PFSK-1 (cell line): ENCODE results near the gene SORL1.

ENCODE experiments used
- FOXP2 ChIP-seq: optimal IDR thresholded peaks from 2 replicates; pipeline ENCODE3; 2011; ENCODE audit warnings: borderline replicate concordance, control low read depth, inconsistent platforms; ENCODE audit not compliant: insufficient read depth; ENCODE audit errors: extremely low read length, extremely low read depth
- POLR2AphosphoS5 ChIP-seq: IDR thresholded peaks from 2 replicates; pipeline ENCODE4 v1.6.1; 2012; ENCODE audit warnings: low read depth, mild to moderate bottlenecking, control low read depth, low read length, moderate library complexity
- REST ChIP-seq, 2 experiments: IDR thresholded peaks; 2 replicates each; pipeline versions ENCODE4 v1.6.1 to v1.8.0; 2011 to 2012; ENCODE audit warnings: low read depth in 2 of 2, low read length in 2 of 2, control low read depth in 1 of 2, inconsistent platforms in 1 of 2, mild to moderate bottlenecking in 1 of 2, moderate library complexity in 1 of 2; ENCODE audit not compliant: insufficient read depth in 1 of 2
- SIN3A ChIP-seq: IDR thresholded peaks from 2 replicates; pipeline ENCODE4 v1.6.1; 2012; ENCODE audit warnings: mild to moderate bottlenecking, low read length, moderate library complexity, borderline replicate concordance; ENCODE audit not compliant: insufficient read depth
- TAF1 ChIP-seq: IDR thresholded peaks from 2 replicates; pipeline ENCODE4 v1.6.1; 2012; ENCODE audit warnings: low read length, control low read depth, borderline replicate concordance; ENCODE audit not compliant: insufficient read depth

GRCh38 chr11:121559606-121560200 lies 107.6 kb downstream of the SORL1 start:
- TF ChIP-seq TAF1 (no peak), SIN3A (no peak), REST (IDR thresholded peaks at IDR 0.05; ENCODE audit: insufficient read depth in 1 of 2, low read depth in 2 of 2, low read length in 2 of 2) (no peak), POLR2AphosphoS5 (no peak), FOXP2 (no peak)
